SK-N-SH treated with all-trans-retinoic acid at 6 μM for 48 hours (cell line): ENCODE data around the gene GPR137.

Source experiments
- ARNTL ChIP-seq: fragments of 450-650 bp; formaldehyde crosslinking; IDR thresholded peaks from 2 replicates; pipeline ENCODE4 v1.5.0; 2020; ENCODE audit warnings: low read depth, mild to moderate bottlenecking, moderate library complexity, borderline replicate concordance
- CREB5 ChIP-seq: fragments of 250-450 bp; sonication (Bioruptor Pico); IDR thresholded peaks from 2 replicates; pipeline ENCODE4 v1.5.1; 2020; ENCODE audit warnings: low read depth, mild to moderate bottlenecking, moderate library complexity
- CSDC2 ChIP-seq: fragments of 250-450 bp; sonication (Bioruptor Pico); IDR thresholded peaks from 2 replicates; pipeline ENCODE4 v1.5.0; 2020; ENCODE audit warnings: mild to moderate bottlenecking, moderate library complexity
- ESRRG ChIP-seq: fragments of 250-450 bp; sonication (Bioruptor Pico); IDR thresholded peaks from 2 replicates; pipeline ENCODE4 v1.6.1; 2021; ENCODE audit warnings: mild to moderate bottlenecking
- GLIS3 ChIP-seq: fragments of 250-450 bp; sonication (Bioruptor Pico); IDR thresholded peaks from 2 replicates; pipeline ENCODE4 v1.5.0; 2020; ENCODE audit warnings: mild to moderate bottlenecking, moderate library complexity
- PATZ1 ChIP-seq: fragments of 250-450 bp; sonication (Bioruptor Pico); IDR thresholded peaks from 2 replicates; pipeline ENCODE4 v1.8.0; 2020; ENCODE audit warnings: mild to moderate bottlenecking, moderate library complexity, borderline replicate concordance
- POU6F1 ChIP-seq: fragments of 250-450 bp; sonication (Bioruptor Pico); IDR thresholded peaks from 2 replicates; pipeline ENCODE4 v1.8.0; 2021; ENCODE audit warnings: low read depth, mild to moderate bottlenecking, moderate library complexity, borderline replicate concordance
- RARB ChIP-seq: fragments of 250-450 bp; sonication (Bioruptor Pico); IDR thresholded peaks from 2 replicates; pipeline ENCODE4 v1.8.0; 2021; ENCODE audit warnings: mild to moderate bottlenecking, moderate library complexity
- SNAI2 ChIP-seq: fragments of 250-450 bp; sonication (Bioruptor Pico); IDR thresholded peaks from 2 replicates; pipeline ENCODE4 v1.5.0; 2020; ENCODE audit warnings: mild to moderate bottlenecking, moderate library complexity
- TOX ChIP-seq: fragments of 250-450 bp; sonication (Bioruptor Pico); IDR thresholded peaks from 2 replicates; pipeline ENCODE4 v1.8.0; 2021; ENCODE audit warnings: mild to moderate bottlenecking, moderate library complexity, borderline replicate concordance
- ZC3H10 ChIP-seq: fragments of 250-450 bp; sonication (Bioruptor Pico); IDR thresholded peaks from 2 replicates; pipeline ENCODE4 v1.5.1; 2021; ENCODE audit warnings: mild to moderate bottlenecking, moderate library complexity
- ZFP3 ChIP-seq: fragments of 250-450 bp; sonication (Bioruptor Pico); IDR thresholded peaks from 2 replicates; pipeline ENCODE4 v1.5.0; 2020; ENCODE audit warnings: mild to moderate bottlenecking, moderate library complexity
- ZFP30 ChIP-seq: fragments of 450-650 bp; formaldehyde crosslinking; IDR thresholded peaks from 2 replicates; pipeline ENCODE4 v1.5.0; 2022; ENCODE audit warnings: mild to moderate bottlenecking, moderate library complexity
- ZNF565 ChIP-seq: fragments of 450-650 bp; formaldehyde crosslinking; conservative IDR thresholded peaks from 2 replicates; pipeline ENCODE4 v1.5.0; 2020; ENCODE audit warnings: low read depth, mild to moderate bottlenecking, moderate library complexity

GRCh38 chr11:64245797-64246620 is 39.6 kb upstream of the GPR137 start:
- TF ChIP-seq ZFP30 (CRISPR knock-in tag) = no peak
- no peak for TF ChIP-seq SNAI2 (CRISPR knock-in tag)
- TF ChIP-seq TOX = no peak
- no peak for TF ChIP-seq ESRRG
- TF ChIP-seq PATZ1 (CRISPR knock-in tag) = peak; percentile 7; the same call in 1 of the 2 replicates
- TF ChIP-seq ZC3H10 = no peak
- no peak for TF ChIP-seq GLIS3
- no peak for TF ChIP-seq RARB (CRISPR knock-in tag)
- TF ChIP-seq ZNF565 (CRISPR knock-in tag) = no peak
- no peak for TF ChIP-seq CREB5 (CRISPR knock-in tag)
- no peak for TF ChIP-seq POU6F1 (CRISPR knock-in tag)
- no peak for TF ChIP-seq ZFP3 (CRISPR knock-in tag)
- TF ChIP-seq CSDC2 (CRISPR knock-in tag) = no peak
- no peak for TF ChIP-seq ARNTL (CRISPR knock-in tag)
